Activated naive CD8-positive, alpha-beta T cell treated with anti-CD3 and anti-CD28 coated beads for 36 hours (primary cell): ENCODE measurements around the gene FANCC. TPM values are rescaled to one million over a fixed set of nuclear protein-coding genes. Genes with fewer than 3 reads are reported as not detected.

Experiments used
- DNase-seq: peaks from one replicate; pipeline ENCODE4 v3.0.0; 2021
- H3K27ac Mint-ChIP-seq: one replicate; pipeline ENCODE4 v1.8.0; 2022; ENCODE audit warnings: mild to moderate bottlenecking, moderate library complexity, mixed read lengths
- H3K27me3 Mint-ChIP-seq: one replicate; pipeline ENCODE4 v1.8.0; 2022; ENCODE audit warnings: mild to moderate bottlenecking, mixed read lengths
- H3K36me3 Mint-ChIP-seq: one replicate; pipeline ENCODE4 v1.8.0; 2021; ENCODE audit warnings: mild to moderate bottlenecking, mixed read lengths
- H3K4me1 Mint-ChIP-seq: one replicate; pipeline ENCODE4 v1.8.0; 2021; ENCODE audit warnings: mixed read lengths
- H3K4me3 Mint-ChIP-seq: one replicate; pipeline ENCODE4 v1.8.0; 2022; ENCODE audit warnings: mild to moderate bottlenecking, moderate library complexity, mixed read lengths
- H3K9me3 Mint-ChIP-seq: one replicate; pipeline ENCODE4 v1.8.0; 2022; ENCODE audit warnings: mixed read lengths
- total RNA-seq, 2 experiments: library from RNA; stranded (reverse); gene quantifications; one replicate each; pipeline ENCODE4 v1.2.3, GENCODE V29; 2021

The FANCC gene
- total RNA-seq, 2 experiments from 2014 or later: 16.0 to 16.5 TPM

- Mint-ChIP-seq H3K4me1 (peaks cover 19% of the 10 kb centered on the region), H3K27ac (peak overlapping the region; percentile 42), H3K27me3 (no peaks in the 10 kb centered on the region), H3K4me3 (no peak overlapping the region), H3K36me3 (peaks cover 7% of the 10 kb centered on the region), H3K9me3 (no peaks in the 10 kb centered on the region)
- DNase-seq: no peak
These were observed 129.1 kb downstream of the FANCC start for GRCh38 chr9:95188459-95188858.

GRCh38 chr9:95185956-95186355 is 131.6 kb downstream of the FANCC start:
- Mint-ChIP-seq H3K27ac (no peak overlapping the region), H3K27me3 (no peaks in the 10 kb centered on the region), H3K36me3 (peaks cover 6% of the 10 kb centered on the region), H3K4me3 (no peak overlapping the region), H3K4me1 (peaks cover 19% of the 10 kb centered on the region), H3K9me3 (no peaks in the 10 kb centered on the region)
- no peak for DNase-seq

- DNase-seq: no peak
- Mint-ChIP-seq H3K4me3 (no peak overlapping the region), H3K4me1 (no peaks in the 10 kb centered on the region), H3K27me3 (no peaks in the 10 kb centered on the region), H3K36me3 (peaks cover 5% of the 10 kb centered on the region), H3K27ac (no peak overlapping the region), H3K9me3 (no peaks in the 10 kb centered on the region)
These were observed 134.5 kb downstream of the FANCC start for GRCh38 chr9:95182854-95183563.

GRCh38 chr9:95181835-95182234 is 135.7 kb downstream of the FANCC start:
- Mint-ChIP-seq H3K27ac (no peak overlapping the region), H3K9me3 (no peaks in the 10 kb centered on the region), H3K4me3 (no peak overlapping the region), H3K27me3 (no peaks in the 10 kb centered on the region), H3K4me1 (no peaks in the 10 kb centered on the region), H3K36me3 (peaks cover 5% of the 10 kb centered on the region)
- DNase-seq: no peak

DNA sequence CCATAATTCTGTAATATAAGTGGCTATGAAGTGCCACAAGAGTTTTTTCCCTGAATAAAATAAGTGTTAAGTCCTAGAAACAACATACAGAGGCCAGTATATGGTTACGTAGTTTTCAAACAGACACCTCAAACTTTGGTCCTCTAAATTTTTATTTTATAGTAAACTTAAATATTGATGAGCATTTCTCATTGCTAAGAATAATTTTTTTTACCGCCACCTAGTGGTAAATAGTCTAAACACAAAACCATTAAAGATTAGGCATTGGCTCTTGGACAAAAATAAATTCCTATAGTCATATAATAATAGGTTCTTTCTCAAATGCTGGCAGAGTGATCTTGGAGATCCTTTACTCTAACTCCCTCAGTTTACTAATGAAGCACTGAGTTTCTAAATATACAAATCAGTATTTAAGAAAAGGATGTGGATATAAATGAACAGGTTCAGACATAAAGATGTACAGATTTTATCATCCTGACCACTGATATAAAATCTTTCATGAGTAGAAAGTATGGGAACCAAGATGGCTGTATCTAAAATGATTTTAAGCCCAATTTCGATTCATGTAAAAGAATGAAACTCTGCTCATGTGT is 136.2 kb downstream of the FANCC start:
- H3K4me3 Mint-ChIP-seq: no peak overlapping the region
- H3K4me1 Mint-ChIP-seq: no peaks in the 10 kb centered on the region
- peaks cover 5% of the 10 kb centered on the region for H3K36me3 Mint-ChIP-seq
- H3K9me3 Mint-ChIP-seq: no peaks in the 10 kb centered on the region
- no peaks in the 10 kb centered on the region for H3K27me3 Mint-ChIP-seq
- H3K27ac Mint-ChIP-seq: no peak overlapping the region
- no peak for DNase-seq

DNA sequence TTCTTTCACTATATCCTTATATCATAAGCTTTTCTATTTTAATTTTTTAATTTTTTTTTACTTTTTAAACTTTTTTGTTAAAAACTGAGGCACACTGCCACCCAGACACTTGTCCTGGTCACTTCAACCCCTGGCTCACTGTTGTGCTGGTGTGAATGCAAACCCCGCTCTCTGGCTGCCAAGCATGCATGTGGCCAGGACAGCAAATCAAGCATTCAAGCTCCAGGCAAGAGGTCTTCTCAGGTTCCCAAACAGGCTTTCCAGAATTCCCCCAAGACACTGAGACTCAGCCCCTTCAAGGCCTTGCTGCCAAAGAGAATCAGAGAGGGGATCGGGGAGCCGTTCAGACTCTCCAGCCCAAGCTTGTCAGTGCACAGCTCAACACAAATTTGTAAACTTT is 139.9 kb downstream of the FANCC start:
- Mint-ChIP-seq H3K27me3 (no peaks in the 10 kb centered on the region), H3K9me3 (no peaks in the 10 kb centered on the region), H3K4me1 (no peaks in the 10 kb centered on the region), H3K4me3 (no peak overlapping the region), H3K27ac (no peak overlapping the region), H3K36me3 (no peaks in the 10 kb centered on the region)
- no peak for DNase-seq

GRCh38 chr9:95176755-95177319 is 140.7 kb downstream of the FANCC start:
- Mint-ChIP-seq H3K4me3 (no peak overlapping the region), H3K9me3 (no peaks in the 10 kb centered on the region), H3K27me3 (no peaks in the 10 kb centered on the region), H3K27ac (no peak overlapping the region), H3K36me3 (no peaks in the 10 kb centered on the region), H3K4me1 (no peaks in the 10 kb centered on the region)
- DNase-seq: no peak

GRCh38 chr9:95175523-95175922 is 142.0 kb downstream of the FANCC start:
- Mint-ChIP-seq H3K36me3 (peaks cover 4% of the 10 kb centered on the region), H3K27me3 (no peaks in the 10 kb centered on the region), H3K4me1 (peaks cover 5% of the 10 kb centered on the region), H3K9me3 (no peaks in the 10 kb centered on the region), H3K4me3 (no peak overlapping the region), H3K27ac (no peak overlapping the region)
- no peak for DNase-seq

DNA sequence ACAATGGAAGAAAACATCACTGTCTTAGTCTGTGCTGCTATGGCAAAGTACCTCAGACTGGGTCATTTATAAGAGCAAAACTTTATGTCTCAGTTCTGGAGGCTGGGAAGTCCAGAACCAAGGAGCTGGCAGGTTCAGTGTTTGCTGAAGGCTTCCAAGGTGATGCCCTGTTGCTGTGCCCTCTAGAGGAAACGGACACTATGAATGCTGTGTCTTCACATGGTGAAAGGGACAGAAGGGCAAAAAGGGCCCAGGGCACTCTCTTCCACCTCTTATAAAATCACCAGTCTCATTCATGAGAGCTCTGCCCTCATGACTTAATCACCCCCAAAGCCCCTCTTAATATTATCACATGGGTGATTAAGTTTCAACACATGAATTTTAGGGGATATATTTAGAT is 143.5 kb downstream of the FANCC start:
- no peak for DNase-seq
- no peaks in the 10 kb centered on the region for H3K9me3 Mint-ChIP-seq
- no peaks in the 10 kb centered on the region for H3K27me3 Mint-ChIP-seq
- H3K27ac Mint-ChIP-seq: no peak overlapping the region
- H3K36me3 Mint-ChIP-seq: peaks cover 14% of the 10 kb centered on the region
- peaks cover 5% of the 10 kb centered on the region for H3K4me1 Mint-ChIP-seq
- H3K4me3 Mint-ChIP-seq: no peak overlapping the region

GRCh38 chr9:95171596-95171995 is 145.9 kb downstream of the FANCC start:
- Mint-ChIP-seq H3K4me3 (no peak overlapping the region), H3K27me3 (no peaks in the 10 kb centered on the region), H3K27ac (no peak overlapping the region), H3K4me1 (peaks cover 8% of the 10 kb centered on the region), H3K36me3 (peaks cover 33% of the 10 kb centered on the region), H3K9me3 (peaks cover 9% of the 10 kb centered on the region)
- DNase-seq: no peak

- Mint-ChIP-seq H3K9me3 (peaks cover 9% of the 10 kb centered on the region), H3K27ac (peak overlapping the region; percentile 63), H3K27me3 (no peaks in the 10 kb centered on the region), H3K36me3 (peaks cover 37% of the 10 kb centered on the region), H3K4me1 (peaks cover 8% of the 10 kb centered on the region), H3K4me3 (no peak overlapping the region)
- DNase-seq: no peak
These were observed 146.5 kb downstream of the FANCC start for GRCh38 chr9:95171001-95171400.

DNA sequence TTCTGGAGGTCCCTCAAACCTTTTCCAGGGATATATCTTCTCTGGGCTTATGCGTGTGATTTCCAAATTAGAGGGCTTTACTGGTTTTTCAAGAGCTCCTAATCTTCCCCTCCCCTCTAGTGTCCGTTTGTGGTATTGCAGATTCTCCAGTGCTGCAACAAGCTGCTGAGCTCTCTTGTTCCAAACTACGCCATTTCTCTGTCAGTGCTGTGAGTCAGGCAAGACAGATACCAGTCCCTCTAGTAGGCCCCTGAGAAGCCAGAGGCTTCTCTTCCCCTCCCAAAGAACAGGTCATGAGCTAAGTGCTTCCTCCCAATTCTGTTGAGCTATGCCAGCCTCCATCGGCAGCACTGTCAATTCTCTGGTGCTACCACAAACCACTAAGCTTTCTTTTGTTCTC is 149.5 kb downstream of the FANCC start:
- Mint-ChIP-seq H3K27ac (no peak overlapping the region), H3K36me3 (peaks cover 44% of the 10 kb centered on the region), H3K4me1 (peaks cover 8% of the 10 kb centered on the region), H3K4me3 (no peak overlapping the region), H3K27me3 (no peaks in the 10 kb centered on the region), H3K9me3 (peaks cover 10% of the 10 kb centered on the region)
- DNase-seq: peak; percentile 34

GRCh38 chr9:95165004-95165403 is 152.5 kb downstream of the FANCC start:
- Mint-ChIP-seq H3K27me3 (no peaks in the 10 kb centered on the region), H3K36me3 (peaks cover 51% of the 10 kb centered on the region), H3K4me3 (no peak overlapping the region), H3K4me1 (peaks cover 3% of the 10 kb centered on the region), H3K9me3 (peaks cover 10% of the 10 kb centered on the region), H3K27ac (no peak overlapping the region)
- no peak for DNase-seq

GRCh38 chr9:95157481-95158151 is 159.9 kb downstream of the FANCC start:
- Mint-ChIP-seq H3K9me3 (no peaks in the 10 kb centered on the region), H3K36me3 (peaks cover 24% of the 10 kb centered on the region), H3K4me1 (peaks cover 10% of the 10 kb centered on the region), H3K4me3 (no peak overlapping the region), H3K27me3 (no peaks in the 10 kb centered on the region), H3K27ac (no peak overlapping the region)
- DNase-seq: no peak

- Mint-ChIP-seq H3K27ac (no peak overlapping the region), H3K36me3 (peaks cover 17% of the 10 kb centered on the region), H3K9me3 (no peaks in the 10 kb centered on the region), H3K27me3 (no peaks in the 10 kb centered on the region), H3K4me1 (peaks cover 10% of the 10 kb centered on the region), H3K4me3 (no peak overlapping the region)
- no peak for DNase-seq
These were observed 161.4 kb downstream of the FANCC start for GRCh38 chr9:95156074-95156473.
